Measurements from ENCODE around the gene TNFSF11.

GRCh38 chr13:42625611-42626010, 51.7 kb downstream of the TNFSF11 start:
- TF ChIP-seq CTCF (IDR thresholded peaks at IDR 0.05) (no peak), ZFX (IDR thresholded peaks at IDR 0.05; ENCODE audit: borderline replicate concordance) (no peak)

All from 22Rv1 (cell line).